Activated CD4-positive, alpha-beta memory T cell treated with anti-CD3 and anti-CD28 coated beads, Interleukin-2, amount 10 ng/mL, durations not matched to agents 7 days and 5 days (primary cell): ENCODE results near the gene SEMA4D. TPM values are rescaled to one million over a fixed set of nuclear protein-coding genes. Genes with fewer than 3 reads are reported as not detected.
"Not testable (repeated sequence)": the region's sequence is repeated elsewhere in the genome, so short reads cannot be mapped to it uniquely, and the experiment has no call there.

ENCODE experiments used
- CTCF ChIA-PET: fragments of 350-600 bp; sonication (Branson Sonifier 250); formaldehyde crosslinking; loops from one replicate; lab custom pipeline; 2021; ENCODE audit warnings: antibody characterized with exemption, inconsistent platforms; lab: Charles Lee
- POLR2A ChIA-PET: fragments of 350-600 bp; sonication (Branson Sonifier 250); formaldehyde crosslinking; loops from one replicate; lab custom pipeline; 2021; ENCODE audit warnings: antibody characterized with exemption; lab: Charles Lee
- DNase-seq: peaks from one replicate; pipeline ENCODE4 v3.0.0-alpha.2; 2020
- H3K27ac Mint-ChIP-seq: one replicate; pipeline ENCODE4 v1.8.0; 2021; ENCODE audit warnings: mild to moderate bottlenecking, mixed read lengths
- H3K27me3 Mint-ChIP-seq: one replicate; pipeline ENCODE4 v1.8.0; 2021; ENCODE audit warnings: mixed read lengths
- H3K36me3 Mint-ChIP-seq: one replicate; pipeline ENCODE4 v1.8.0; 2021; ENCODE audit warnings: low read depth, mixed read lengths
- H3K4me1 Mint-ChIP-seq: one replicate; pipeline ENCODE4 v1.8.0; 2021; ENCODE audit warnings: mixed read lengths
- H3K4me3 Mint-ChIP-seq: one replicate; pipeline ENCODE4 v1.8.0; 2021; ENCODE audit warnings: mild to moderate bottlenecking, mixed read lengths
- H3K9me3 Mint-ChIP-seq: one replicate; pipeline ENCODE4 v1.8.0; 2021; ENCODE audit warnings: mixed read lengths
- total RNA-seq, 2 experiments: library from RNA; stranded (reverse); gene quantifications; one replicate each; pipeline ENCODE4 v1.2.3, GENCODE V29; 2021

The SEMA4D gene
- total RNA-seq, 2 experiments from 2014 or later, result 339 to 350 TPM

DNA sequence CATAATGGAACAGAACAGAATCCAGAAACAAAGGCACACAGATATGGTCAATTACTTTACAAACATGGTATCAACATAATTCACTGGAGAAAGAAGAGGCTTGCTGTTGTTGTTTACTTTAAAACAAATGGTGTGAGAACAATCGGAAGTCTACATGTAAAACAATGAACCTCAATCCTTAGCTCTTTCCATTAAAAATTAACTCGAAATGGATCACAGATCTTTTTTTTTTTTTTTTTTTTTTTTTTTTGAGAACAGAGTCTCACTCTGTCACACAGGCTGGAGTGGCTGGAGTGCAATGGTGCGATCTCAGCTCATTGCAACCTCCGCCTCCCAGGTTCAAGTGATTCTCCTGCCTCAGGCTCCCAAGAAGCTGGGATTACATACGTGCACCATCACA, 9.8 kb downstream of the SEMA4D start:
- Mint-ChIP-seq H3K4me1 (peaks cover 95% of the 10 kb centered on the region), H3K4me3 (no peak overlapping the region), H3K27me3 (no peaks in the 10 kb centered on the region), H3K9me3 (no peaks in the 10 kb centered on the region), H3K36me3 (peaks cover 70% of the 10 kb centered on the region), H3K27ac (peak overlapping the region; percentile 42)
- CTCF ChIA-PET, result interaction anchor here (1.0 to 6.8 kb wide), 4 partner anchors 8 to 61 kb away, joined by 3 to 60 read pairs (median 4); no protein-coding TSS in a partner anchor
- POLR2A ChIA-PET, result interaction anchor here (2.0 kb wide), 1 partner anchor 10 kb away, joined by 5 read pairs; no protein-coding TSS in a partner anchor
- no peak for DNase-seq

- DNase-seq, result no peak
Observed at GRCh38 chr9:89486681-89487080, 11.2 kb downstream of the SEMA4D start.

DNA sequence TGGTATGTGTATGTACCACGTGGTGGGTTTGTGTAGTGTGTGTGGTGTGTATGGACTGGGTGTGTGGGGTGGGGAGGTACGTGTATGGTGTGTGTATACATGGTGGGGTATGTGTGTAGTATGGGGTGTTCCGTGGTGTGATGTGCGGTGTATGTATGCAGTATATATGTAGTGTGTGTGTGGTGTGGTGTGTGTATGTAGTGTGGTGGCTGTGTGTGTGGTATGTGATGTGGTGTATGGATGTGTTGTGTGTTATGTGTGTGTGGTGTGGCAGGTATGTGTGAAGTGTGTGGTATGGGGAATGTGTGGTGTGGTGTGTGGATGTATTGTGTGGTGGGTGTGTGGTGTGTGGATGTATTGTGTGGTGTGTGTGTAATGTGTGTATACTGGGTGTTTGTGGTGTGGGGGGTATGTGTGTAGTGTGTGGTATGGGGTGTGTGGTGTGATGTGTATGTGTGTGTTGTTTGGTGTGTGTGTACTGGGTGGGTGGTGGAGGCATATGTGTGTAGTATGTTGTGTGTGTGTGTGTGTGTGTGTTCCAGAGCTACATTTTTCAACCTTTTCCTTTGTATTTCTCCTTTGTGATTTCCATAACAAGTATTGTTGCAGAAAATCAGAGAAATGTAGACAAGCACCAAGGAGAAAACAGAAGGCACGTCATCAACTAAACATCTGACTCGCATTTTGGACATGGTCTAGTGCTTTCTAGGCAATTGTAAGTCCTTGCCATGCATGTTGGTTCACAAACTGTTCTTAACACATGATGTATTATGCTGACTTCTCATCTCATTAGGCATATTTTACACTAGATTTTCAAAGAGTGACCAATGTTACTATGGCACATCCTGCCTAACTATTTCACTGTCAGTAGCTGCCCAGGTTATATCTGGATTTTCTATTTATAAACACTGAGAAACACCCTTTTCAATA, 13.2 kb downstream of the SEMA4D start:
- peaks cover 72% of the 10 kb centered on the region for H3K36me3 Mint-ChIP-seq
- H3K9me3 Mint-ChIP-seq, result no peaks in the 10 kb centered on the region
- peak overlapping the region; percentile 80 for H3K4me3 Mint-ChIP-seq
- H3K4me1 Mint-ChIP-seq, result peaks cover 90% of the 10 kb centered on the region
- H3K27me3 Mint-ChIP-seq, result no peaks in the 10 kb centered on the region
- peak; percentile 16 for DNase-seq
- ChIA-PET CTCF (interaction anchor here (0.8 to 1.8 kb wide), 2 partner anchors 17 to 64 kb away, joined by 3 to 13 read pairs; no protein-coding TSS in a partner anchor), POLR2A (interaction anchor here (0.8 to 3.9 kb wide), 13 partner anchors 9 to 194 kb away, joined by 3 to 21 read pairs (median 4); no protein-coding TSS in a partner anchor)
- H3K27ac Mint-ChIP-seq, result peak overlapping the region; percentile 89

More at GRCh38 chr9:89486681-89487080, 11.2 kb downstream of the SEMA4D start:
- ChIA-PET CTCF (interaction anchor here (6.8 kb wide), 1 partner anchor 62 kb away, joined by 60 read pairs; no protein-coding TSS in a partner anchor), POLR2A (interaction anchor here (1.0 to 2.0 kb wide), 6 partner anchors 9 to 62 kb away, joined by 3 to 5 read pairs (median 4); no protein-coding TSS in a partner anchor)
- Mint-ChIP-seq H3K9me3 (no peaks in the 10 kb centered on the region), H3K4me3 (no peak overlapping the region), H3K27ac (peak overlapping the region; percentile 33), H3K4me1 (peaks cover 95% of the 10 kb centered on the region), H3K36me3 (peaks cover 70% of the 10 kb centered on the region), H3K27me3 (no peaks in the 10 kb centered on the region)

DNA sequence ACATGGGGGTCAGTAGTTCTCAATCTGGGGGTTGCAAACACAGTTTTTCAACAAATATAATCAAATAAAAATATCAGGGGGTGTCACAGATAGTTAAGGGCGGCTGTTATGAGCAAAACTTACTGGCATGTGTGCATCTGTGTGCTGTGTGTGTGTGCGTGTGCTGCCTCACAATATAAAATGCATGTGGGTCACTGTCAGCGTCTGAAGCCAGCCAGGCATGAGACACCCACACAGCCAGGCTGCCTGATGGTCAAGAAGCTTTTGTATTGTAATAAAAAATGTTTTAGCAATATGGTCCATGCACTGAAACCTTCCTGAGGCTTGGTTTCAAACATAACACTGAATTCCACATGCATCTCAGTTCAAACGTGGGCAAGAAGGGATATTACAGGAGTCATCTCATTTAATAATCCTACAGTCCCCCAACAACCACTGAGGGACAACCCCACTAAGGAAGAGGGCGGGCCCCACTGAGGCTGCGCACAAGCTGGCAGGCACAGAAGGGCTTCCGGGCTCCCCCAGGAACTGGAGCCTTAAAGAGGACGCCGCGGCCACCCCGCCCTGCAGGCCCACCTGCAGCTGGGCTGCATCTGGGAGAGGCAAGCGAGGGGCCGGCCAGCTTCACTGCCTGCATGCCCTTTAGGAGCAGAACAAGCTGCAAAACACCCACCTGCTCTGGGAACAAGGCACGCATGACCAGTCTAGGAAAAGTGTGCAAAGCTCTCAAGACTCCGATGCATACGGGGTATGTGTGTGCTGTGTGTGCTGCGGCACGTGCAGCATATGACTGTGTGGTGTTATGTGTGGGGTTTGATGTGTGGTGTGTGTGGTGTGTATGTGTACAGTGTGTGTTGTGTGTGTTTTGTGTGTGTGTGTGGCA, 14.1 kb downstream of the SEMA4D start:
- DNase-seq, result peak; percentile 67
- POLR2A ChIA-PET, result interaction anchor here (0.8 to 3.9 kb wide), 14 partner anchors 10 to 193 kb away, joined by 3 to 21 read pairs (median 4); no protein-coding TSS in a partner anchor
- CTCF ChIA-PET, result interaction anchor here (1.0 to 1.8 kb wide), 2 partner anchors 18 to 65 kb away, joined by 3 to 13 read pairs; no protein-coding TSS in a partner anchor
- Mint-ChIP-seq H3K9me3 (peaks cover 1% of the 10 kb centered on the region), H3K27me3 (no peaks in the 10 kb centered on the region), H3K27ac (peak overlapping the region; percentile 89), H3K4me1 (peaks cover 90% of the 10 kb centered on the region), H3K36me3 (peaks cover 72% of the 10 kb centered on the region), H3K4me3 (peak overlapping the region; percentile 80)

DNA sequence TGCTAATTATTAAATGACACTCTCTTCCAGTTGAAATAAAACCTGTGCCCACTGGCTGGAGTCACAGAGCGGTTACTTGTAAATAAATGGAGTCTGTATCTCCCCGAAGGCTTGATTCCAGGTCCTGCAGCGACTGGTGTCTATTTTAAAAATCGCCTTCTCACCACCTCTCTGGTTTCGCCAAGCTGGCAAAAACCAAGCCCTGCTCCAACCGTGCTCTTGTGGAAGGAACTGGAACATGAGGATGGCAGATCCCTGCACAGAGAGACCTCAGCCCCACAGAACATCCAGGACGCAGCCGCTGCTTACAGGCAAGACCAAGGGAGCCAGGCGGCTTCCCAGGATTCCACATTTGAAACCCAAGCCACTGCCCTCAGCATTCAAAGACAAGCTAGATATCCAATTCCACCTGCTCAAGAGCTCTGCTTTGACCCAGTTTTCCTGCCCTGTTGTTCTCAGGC, 15.0 kb downstream of the SEMA4D start:
- Mint-ChIP-seq H3K27me3 (no peaks in the 10 kb centered on the region), H3K4me1 (peaks cover 92% of the 10 kb centered on the region), H3K36me3 (peaks cover 74% of the 10 kb centered on the region), H3K4me3 (no peak overlapping the region), H3K27ac (peak overlapping the region; percentile 92), H3K9me3 (peaks cover 1% of the 10 kb centered on the region)
- ChIA-PET CTCF (interaction anchor here (1.0 to 2.9 kb wide), 3 partner anchors 19 to 66 kb away, joined by 3 to 20 read pairs (median 13); no protein-coding TSS in a partner anchor), POLR2A (interaction anchor here (0.8 to 3.9 kb wide), 13 partner anchors 8 to 66 kb away, joined by 3 to 23 read pairs (median 8); no protein-coding TSS in a partner anchor)
- no peak for DNase-seq

- POLR2A ChIA-PET, result interaction anchor here (0.8 to 3.9 kb wide), 14 partner anchors 8 to 72 kb away, joined by 3 to 23 read pairs (median 8); no protein-coding TSS in a partner anchor
- DNase-seq, result no peak
- Mint-ChIP-seq H3K36me3 (peaks cover 77% of the 10 kb centered on the region), H3K4me3 (peak overlapping the region; percentile 57), H3K4me1 (peaks cover 92% of the 10 kb centered on the region), H3K27ac (peak overlapping the region; percentile 92), H3K9me3 (peaks cover 1% of the 10 kb centered on the region), H3K27me3 (no peaks in the 10 kb centered on the region)
- CTCF ChIA-PET, result interaction anchor here (0.8 to 2.9 kb wide), 6 partner anchors 26 to 164 kb away, joined by 3 to 20 read pairs (median 4); partner anchors contain the start of gene SECISBP2
Observed at GRCh38 chr9:89482056-89482851, 15.7 kb downstream of the SEMA4D start.

GRCh38 chr9:89481538-89481915, 16.4 kb downstream of the SEMA4D start:
- POLR2A ChIA-PET, result interaction anchor here (0.9 to 3.9 kb wide), 15 partner anchors 9 to 71 kb away, joined by 3 to 23 read pairs (median 8); no protein-coding TSS in a partner anchor
- CTCF ChIA-PET, result interaction anchor here (0.6 to 2.9 kb wide), 9 partner anchors 25 to 260 kb away, joined by 3 to 20 read pairs (median 4); partner anchors contain the start of gene SECISBP2
- Mint-ChIP-seq H3K9me3 (peaks cover 1% of the 10 kb centered on the region), H3K4me1 (peaks cover 92% of the 10 kb centered on the region), H3K27ac (peak overlapping the region; percentile 92), H3K27me3 (no peaks in the 10 kb centered on the region), H3K36me3 (peaks cover 84% of the 10 kb centered on the region), H3K4me3 (peak overlapping the region; percentile 57)
- peak; percentile 60 for DNase-seq

- H3K27me3 Mint-ChIP-seq, result no peaks in the 10 kb centered on the region
- peak overlapping the region; percentile 92 for H3K27ac Mint-ChIP-seq
- peaks cover 87% of the 10 kb centered on the region for H3K36me3 Mint-ChIP-seq
- H3K9me3 Mint-ChIP-seq, result peaks cover 1% of the 10 kb centered on the region
- CTCF ChIA-PET, result interaction anchor here (0.6 to 2.9 kb wide), 9 partner anchors 8 to 261 kb away, joined by 3 to 20 read pairs (median 4); partner anchors contain the start of gene SECISBP2
- peak overlapping the region; percentile 57 for H3K4me3 Mint-ChIP-seq
- POLR2A ChIA-PET, result interaction anchor here (0.9 to 3.9 kb wide), 15 partner anchors 9 to 70 kb away, joined by 3 to 23 read pairs (median 8); no protein-coding TSS in a partner anchor
- peak; percentile 48 for DNase-seq
- H3K4me1 Mint-ChIP-seq, result peaks cover 92% of the 10 kb centered on the region
Observed at GRCh38 chr9:89480825-89481537, 16.9 kb downstream of the SEMA4D start.

DNA sequence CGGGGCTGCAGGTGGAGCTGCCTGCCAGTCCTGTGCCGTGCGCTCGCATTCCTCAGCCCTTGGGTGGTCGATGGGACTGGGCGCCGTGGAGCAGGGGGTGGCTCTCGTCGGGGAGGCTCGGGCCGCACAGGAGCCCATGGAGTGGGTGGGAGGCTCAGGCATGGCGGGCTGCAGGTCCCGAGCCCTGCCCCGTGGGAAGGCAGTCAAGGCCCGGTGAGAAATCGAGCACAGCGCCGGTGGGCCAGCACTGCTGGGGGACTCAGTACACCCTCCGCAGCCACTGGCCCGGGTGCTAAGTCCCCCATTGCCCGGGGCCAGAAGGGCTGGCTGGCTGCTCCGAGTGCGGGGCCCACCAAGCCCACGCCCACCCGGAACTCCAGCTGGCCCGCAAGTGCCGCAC, 17.5 kb downstream of the SEMA4D start:
- POLR2A ChIA-PET, result interaction anchor here (1.5 to 1.9 kb wide), 2 partner anchors 9 to 56 kb away, joined by 3 to 4 read pairs; no protein-coding TSS in a partner anchor
- H3K9me3 Mint-ChIP-seq, H3K27ac Mint-ChIP-seq, DNase-seq, H3K4me3 Mint-ChIP-seq, H3K27me3 Mint-ChIP-seq: not testable (repeated sequence)
- H3K36me3 Mint-ChIP-seq, result peaks cover 89% of the 10 kb centered on the region
- H3K4me1 Mint-ChIP-seq, result peaks cover 94% of the 10 kb centered on the region
- CTCF ChIA-PET, result interaction anchor here (1.0 to 2.9 kb wide), 2 partner anchors 9 to 68 kb away, joined by 3 to 20 read pairs; no protein-coding TSS in a partner anchor

DNA sequence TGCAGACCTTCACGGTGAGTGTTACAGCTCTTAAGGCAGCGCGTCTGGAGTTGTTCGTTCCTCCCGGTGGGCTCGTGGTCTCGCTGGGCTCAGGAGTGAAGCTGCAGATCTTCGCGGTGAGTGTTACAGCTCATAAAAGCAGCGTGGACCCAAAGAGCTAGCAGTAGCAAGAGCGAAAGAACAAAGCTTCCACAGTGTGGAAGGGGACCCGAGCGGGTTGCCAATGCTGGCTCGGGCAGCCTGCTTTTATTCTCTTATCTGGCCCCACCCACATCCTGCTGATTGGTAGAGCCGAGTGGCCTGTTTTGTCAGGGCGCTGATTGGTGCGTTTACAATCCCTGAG, 18.3 kb downstream of the SEMA4D start:
- POLR2A ChIA-PET, result interaction anchor here (0.8 to 2.7 kb wide), 14 partner anchors 10 to 168 kb away, joined by 3 to 14 read pairs (median 4); no protein-coding TSS in a partner anchor
- CTCF ChIA-PET, result interaction anchor here (1.0 to 2.4 kb wide), 3 partner anchors 9 to 69 kb away, joined by 3 to 31 read pairs (median 4); no protein-coding TSS in a partner anchor
- Mint-ChIP-seq H3K36me3 (peaks cover 86% of the 10 kb centered on the region), H3K4me3 (peak overlapping the region; percentile 60), H3K4me1 (peaks cover 90% of the 10 kb centered on the region), H3K27ac (peak overlapping the region; percentile 87)
- not testable (repeated sequence) for H3K27me3 Mint-ChIP-seq, DNase-seq, H3K9me3 Mint-ChIP-seq
